NCI-H2196 treated with DMSO at 0.1 percent for 48 hours (cell line): Measurements from ENCODE around the gene SH3RF3.

Experiments used
- DNase-seq: peaks from one replicate; lab custom pipeline; 2025; ENCODE audit not compliant: unreplicated experiment; lab: John Stamatoyannopoulos, UW

The SH3RF3 gene

GRCh38 chr2:109199790-109200189, 70.8 kb downstream of the SH3RF3 start:
- DNase-seq, result no peak

- DNase-seq, result no peak
These were observed 71.8 kb downstream of the SH3RF3 start for GRCh38 chr2:109200616-109201464.

GRCh38 chr2:109201465-109202327, 72.7 kb downstream of the SH3RF3 start:
- no peak for DNase-seq

- DNase-seq, result no peak
These were observed 73.5 kb downstream of the SH3RF3 start for GRCh38 chr2:109202486-109202885.

- no peak for DNase-seq
These were observed 74.4 kb downstream of the SH3RF3 start for GRCh38 chr2:109203246-109204011.

GRCh38 chr2:109204412-109204811, 75.4 kb downstream of the SH3RF3 start:
- no peak for DNase-seq

GRCh38 chr2:109205447-109205846, 76.4 kb downstream of the SH3RF3 start:
- no peak for DNase-seq

- DNase-seq, result no peak
These were observed 77.7 kb downstream of the SH3RF3 start for GRCh38 chr2:109206569-109207146.

GRCh38 chr2:109207176-109207575, 78.2 kb downstream of the SH3RF3 start:
- no peak for DNase-seq

GRCh38 chr2:109208071-109208950, 79.3 kb downstream of the SH3RF3 start:
- DNase-seq, result no peak

GRCh38 chr2:109208951-109209335, 79.9 kb downstream of the SH3RF3 start:
- no peak for DNase-seq

- DNase-seq, result no peak
These were observed 80.4 kb downstream of the SH3RF3 start for GRCh38 chr2:109209412-109209811.

GRCh38 chr2:109209941-109210340, 80.9 kb downstream of the SH3RF3 start:
- DNase-seq, result no peak

- DNase-seq, result no peak
These were observed 81.6 kb downstream of the SH3RF3 start for GRCh38 chr2:109210431-109211200.

- no peak for DNase-seq
These were observed 82.3 kb downstream of the SH3RF3 start for GRCh38 chr2:109211315-109211714.

- no peak for DNase-seq
These were observed 84.0 kb downstream of the SH3RF3 start for GRCh38 chr2:109212836-109213563.

GRCh38 chr2:109213646-109214433, 84.8 kb downstream of the SH3RF3 start:
- DNase-seq, result no peak
